Skin of body (tissue), 2 donors: ENCODE data around the gene PRSS38. TPM values are rescaled to one million over a fixed set of nuclear protein-coding genes. Genes with fewer than 3 reads are reported as not detected.
"Not testable (repeated sequence)": the region's sequence is repeated elsewhere in the genome, so short reads cannot be mapped to it uniquely, and the experiment has no call there.

ENCODE experiments used
- DNase-seq: peaks from one replicate; lab custom pipeline; 2025; lab: John Stamatoyannopoulos, UW
- total RNA-seq: library from RNA; depleted of rRNA; stranded (reverse); fragments of >200 nt; gene quantifications from one replicate; pipeline ENCODE4 v1.2.3, GENCODE V29; 2014

The PRSS38 gene
- total RNA-seq, 1 donor from 2014 or later, result not detected

GRCh38 chr1:227844320-227845146 lies 29.1 kb downstream of the PRSS38 start:
- DNase-seq, result no peak

GRCh38 chr1:227845147-227845458 lies 29.6 kb downstream of the PRSS38 start:
- DNase-seq, result no peak

GRCh38 chr1:227845519-227845918 lies 30.0 kb downstream of the PRSS38 start:
- DNase-seq, result no peak

- no peak for DNase-seq
Observed at GRCh38 chr1:227846265-227846858, 30.9 kb downstream of the PRSS38 start.

GRCh38 chr1:227847046-227847445 lies 31.6 kb downstream of the PRSS38 start:
- DNase-seq, result not testable (repeated sequence)

- no peak for DNase-seq
Observed at GRCh38 chr1:227848430-227848932, 33.0 kb downstream of the PRSS38 start.

GRCh38 chr1:227849251-227849650 lies 33.8 kb downstream of the PRSS38 start:
- no peak for DNase-seq

- no peak for DNase-seq
Observed at GRCh38 chr1:227854189-227854588, 38.7 kb downstream of the PRSS38 start.

GRCh38 chr1:227855687-227856086 lies 40.2 kb downstream of the PRSS38 start:
- DNase-seq, result no peak

GRCh38 chr1:227856147-227856858 lies 40.8 kb downstream of the PRSS38 start:
- no peak for DNase-seq

GRCh38 chr1:227864882-227865281 lies 49.4 kb downstream of the PRSS38 start:
- DNase-seq, result no peak

GRCh38 chr1:227869279-227869842 lies 53.9 kb downstream of the PRSS38 start:
- no peak for DNase-seq

- no peak for DNase-seq
Observed at GRCh38 chr1:227869851-227870305, 54.4 kb downstream of the PRSS38 start.

- no peak for DNase-seq
Observed at GRCh38 chr1:227870366-227870765, 54.9 kb downstream of the PRSS38 start.

- not testable (repeated sequence) for DNase-seq
Observed at GRCh38 chr1:227871892-227872291, 56.4 kb downstream of the PRSS38 start.

- DNase-seq, result not testable (repeated sequence)
Observed at GRCh38 chr1:227877810-227878209, 62.3 kb downstream of the PRSS38 start.

GRCh38 chr1:227880342-227880924 lies 65.0 kb downstream of the PRSS38 start:
- no peak for DNase-seq

- DNase-seq, result no peak
Observed at GRCh38 chr1:227883073-227883520, 67.6 kb downstream of the PRSS38 start.

GRCh38 chr1:227883641-227884301 lies 68.3 kb downstream of the PRSS38 start:
- DNase-seq, result no peak

GRCh38 chr1:227884370-227885134 lies 69.1 kb downstream of the PRSS38 start:
- DNase-seq, result no peak
